GM18870 (cell line): ENCODE data around the gene RBM42.

ENCODE experiments used
- ATAC-seq: cut with Tn5 transposase; IDR thresholded peaks from one replicate; pipeline ENCODE4 v1.9.1; 2021; ENCODE audit warnings: moderate library complexity; ENCODE audit not compliant: unreplicated experiment

RBM42 gene

DNA sequence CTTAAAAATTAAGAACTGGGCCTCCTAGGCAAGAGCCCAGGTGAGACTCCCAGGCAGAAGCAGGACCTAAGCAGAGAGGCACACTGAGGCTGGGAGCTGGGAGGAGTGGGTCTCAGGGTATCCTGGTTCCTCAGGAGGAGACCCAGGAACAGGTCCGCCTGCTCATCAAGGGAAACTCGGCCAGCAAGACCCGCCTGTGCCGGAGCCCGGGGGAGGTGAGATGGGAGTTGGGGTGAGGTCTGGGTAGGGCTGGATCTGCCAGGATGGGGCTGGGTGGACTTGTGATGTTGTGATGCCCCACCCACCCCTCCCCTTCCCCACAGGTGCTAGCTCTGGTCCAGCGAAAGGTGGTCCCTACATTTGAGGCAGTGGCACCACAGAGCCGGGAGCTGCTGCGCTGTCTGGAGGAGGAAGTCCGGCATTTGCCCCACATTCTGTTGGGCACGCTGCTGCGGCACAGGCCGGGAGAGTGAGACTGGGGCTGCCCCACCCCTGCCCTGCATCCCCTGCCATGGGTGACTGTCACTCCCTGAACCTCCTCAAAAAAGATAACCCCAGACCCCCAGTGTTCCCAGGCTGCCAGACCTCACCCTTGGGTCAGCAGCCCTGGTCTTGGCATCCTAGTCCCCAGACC is 9.4 kb upstream of the RBM42 start:
- ATAC-seq = no peak

DNA sequence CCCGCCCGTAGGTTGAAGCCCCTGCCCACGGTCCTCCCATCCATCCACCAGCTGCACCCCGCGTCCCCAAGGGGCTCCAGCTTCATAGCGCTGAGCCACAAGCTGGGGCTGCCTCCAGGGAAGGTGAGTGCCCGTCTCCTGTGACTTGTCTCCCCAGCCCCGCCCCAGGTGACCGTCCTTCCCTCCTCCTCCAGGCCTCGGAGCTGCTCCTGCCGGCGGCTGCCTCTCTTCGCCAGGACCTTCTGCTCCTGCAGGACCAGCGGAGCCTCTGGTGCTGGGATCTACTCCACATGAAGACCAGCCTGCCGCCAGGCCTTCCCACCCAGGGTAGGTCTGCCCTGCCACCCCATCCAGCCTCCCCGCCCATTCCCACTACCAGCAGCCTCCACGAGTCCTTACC is 8.8 kb upstream of the RBM42 start:
- no peak for ATAC-seq

DNA sequence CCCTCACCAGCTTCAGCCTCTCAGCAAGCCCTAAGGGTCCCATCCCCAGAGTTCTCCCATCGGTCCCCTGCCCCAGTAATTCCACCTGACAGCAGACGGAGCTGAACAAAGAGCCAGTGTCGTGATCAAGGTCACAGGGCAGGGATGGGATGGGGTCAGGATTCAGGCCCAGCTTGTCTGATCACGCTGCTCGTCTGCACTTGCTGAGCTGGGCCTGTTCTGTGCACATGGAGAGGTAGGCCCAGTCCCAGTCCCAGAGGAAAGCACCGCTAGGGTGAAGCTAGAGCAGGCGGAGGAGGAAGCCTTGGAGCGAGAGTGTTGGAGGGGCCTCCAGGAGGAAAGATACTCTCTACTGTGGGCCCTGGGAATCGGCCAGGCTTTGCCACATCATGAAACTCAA is 7.1 kb upstream of the RBM42 start:
- ATAC-seq = no peak

DNA sequence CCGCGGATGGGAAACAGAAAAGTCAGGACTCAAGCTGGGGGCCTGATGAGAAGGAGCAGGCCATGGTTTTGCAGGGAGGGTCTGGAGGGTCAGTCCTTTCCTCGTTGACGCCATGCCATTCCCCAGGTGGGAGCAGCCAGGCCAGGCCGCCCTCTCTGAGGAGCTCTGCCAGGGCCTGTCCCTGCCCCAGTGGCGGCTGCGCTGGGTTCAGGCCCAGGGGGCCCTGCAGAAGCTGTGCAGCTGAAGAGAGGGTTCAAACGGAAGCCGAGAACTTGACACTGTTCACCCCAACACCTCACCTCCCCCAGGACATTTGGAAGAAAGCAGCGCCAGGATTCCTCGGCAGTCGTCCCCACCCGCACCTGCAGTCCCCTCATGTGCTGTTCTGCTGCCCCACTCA is 6.1 kb upstream of the RBM42 start:
- no peak for ATAC-seq

DNA sequence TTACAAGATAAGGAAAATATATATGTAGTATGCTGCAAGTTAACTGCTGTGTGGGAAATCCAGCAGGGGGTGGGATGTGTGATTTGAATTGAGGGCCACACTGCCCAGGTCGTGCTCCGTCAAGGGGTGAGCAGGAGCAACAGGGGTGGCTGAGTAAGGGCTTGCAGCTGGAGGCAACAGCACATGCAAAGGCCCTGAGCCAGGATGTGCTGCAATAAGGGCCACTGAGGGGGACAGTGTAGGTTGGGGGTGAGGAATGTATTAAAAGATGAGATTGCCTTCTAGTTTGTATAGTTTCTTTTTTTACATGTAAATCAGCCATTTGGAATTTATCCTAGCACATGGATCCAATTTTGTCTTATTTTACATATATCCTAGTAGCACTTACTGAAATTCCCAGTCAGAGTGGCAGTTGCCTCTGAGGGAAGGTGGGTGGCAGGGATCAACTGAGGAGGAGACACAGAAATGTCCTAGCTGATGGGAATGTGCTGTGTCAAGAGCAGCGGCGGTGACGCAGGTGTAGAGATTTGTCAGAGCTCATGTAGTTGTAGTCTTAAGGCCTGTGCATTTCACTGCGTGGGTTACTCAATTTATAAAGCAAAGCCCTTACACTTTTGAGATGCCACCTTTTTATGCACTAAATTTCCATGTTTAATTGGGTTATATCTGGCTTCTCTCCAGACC is 5.4 kb upstream of the RBM42 start:
- no peak for ATAC-seq

DNA sequence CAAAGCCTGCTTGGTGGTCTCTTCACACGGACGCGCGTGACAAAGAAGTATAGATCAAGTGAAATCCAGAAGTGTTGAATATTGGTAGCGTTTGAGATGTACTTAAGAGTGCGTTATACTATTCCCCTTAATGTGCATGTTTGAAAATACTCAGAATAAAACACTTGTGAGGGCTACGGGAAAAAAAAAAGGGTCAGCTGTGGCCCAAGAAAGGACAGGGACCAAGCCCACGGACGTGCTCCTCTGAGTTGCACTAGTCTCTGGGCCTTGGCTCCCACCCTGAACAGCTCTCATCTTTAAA is 622 bp upstream of the RBM42 start:
- no peak for ATAC-seq

DNA sequence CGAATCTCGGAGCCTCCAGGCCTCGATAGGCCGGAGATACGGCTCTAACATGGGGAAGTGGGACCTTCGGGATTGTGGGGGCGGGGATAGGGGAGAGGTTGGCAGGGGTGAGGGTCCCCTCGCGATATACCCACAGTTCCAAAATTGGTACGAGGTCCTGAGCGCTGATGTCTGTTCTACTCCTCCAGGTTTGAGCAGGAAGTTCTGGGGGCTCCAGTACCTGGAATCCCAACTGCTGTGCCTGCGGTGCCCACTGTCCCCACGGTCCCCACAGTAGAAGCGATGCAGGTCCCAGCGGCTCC is 447 bp downstream of the RBM42 start:
- ATAC-seq = no peak

DNA sequence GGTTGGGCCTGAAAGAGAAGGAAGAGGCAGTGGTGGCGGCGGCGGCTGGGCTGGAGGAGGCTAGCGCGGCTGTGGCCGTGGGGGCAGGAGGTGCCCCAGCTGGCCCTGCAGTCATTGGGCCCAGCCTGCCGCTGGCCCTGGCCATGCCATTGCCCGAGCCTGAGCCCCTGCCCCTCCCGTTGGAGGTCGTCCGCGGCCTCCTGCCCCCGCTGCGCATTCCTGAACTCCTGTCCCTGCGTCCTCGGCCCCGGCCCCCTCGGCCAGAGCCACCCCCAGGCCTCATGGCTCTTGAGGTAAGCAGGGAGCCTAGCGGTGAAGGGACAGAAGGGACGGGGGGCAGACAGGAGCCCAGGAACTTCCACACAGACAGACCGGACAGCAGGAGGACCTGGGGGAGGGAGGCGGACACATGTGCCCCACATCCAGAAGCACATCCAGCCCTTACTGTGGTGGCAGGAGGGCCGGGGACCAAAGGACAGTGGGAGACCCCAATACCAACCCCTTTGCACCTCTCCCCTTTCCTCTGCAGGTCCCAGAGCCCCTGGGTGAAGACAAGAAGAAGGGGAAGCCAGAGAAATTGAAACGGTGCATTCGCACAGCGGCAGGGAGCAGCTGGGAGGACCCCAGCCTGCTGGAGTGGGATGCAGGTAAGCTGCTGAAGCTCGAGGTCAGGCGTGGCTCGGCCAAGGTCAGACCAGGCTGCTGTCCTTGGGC is 5.0 kb downstream of the RBM42 start:
- no peak for ATAC-seq

DNA sequence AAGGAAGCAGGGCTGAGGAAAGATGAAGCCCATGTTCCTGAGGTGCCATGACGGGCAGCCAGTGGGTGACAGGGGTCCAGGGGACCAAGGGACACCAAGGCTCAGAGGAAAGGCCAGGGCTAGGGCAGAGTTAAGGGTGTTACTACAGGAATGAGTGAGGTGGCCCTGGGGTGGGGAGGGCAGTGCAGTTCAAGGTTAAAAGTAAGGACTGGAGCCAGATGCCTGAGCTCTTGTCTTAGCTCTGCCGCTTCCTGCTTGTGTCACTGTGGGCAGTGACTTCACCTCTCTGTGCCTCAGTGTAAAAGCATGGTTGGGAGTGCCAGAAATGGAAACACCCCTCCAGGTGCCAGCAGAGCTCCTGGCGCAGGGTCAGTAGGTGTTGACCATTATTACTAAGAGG is 7.8 kb downstream of the RBM42 start:
- no peak for ATAC-seq

DNA sequence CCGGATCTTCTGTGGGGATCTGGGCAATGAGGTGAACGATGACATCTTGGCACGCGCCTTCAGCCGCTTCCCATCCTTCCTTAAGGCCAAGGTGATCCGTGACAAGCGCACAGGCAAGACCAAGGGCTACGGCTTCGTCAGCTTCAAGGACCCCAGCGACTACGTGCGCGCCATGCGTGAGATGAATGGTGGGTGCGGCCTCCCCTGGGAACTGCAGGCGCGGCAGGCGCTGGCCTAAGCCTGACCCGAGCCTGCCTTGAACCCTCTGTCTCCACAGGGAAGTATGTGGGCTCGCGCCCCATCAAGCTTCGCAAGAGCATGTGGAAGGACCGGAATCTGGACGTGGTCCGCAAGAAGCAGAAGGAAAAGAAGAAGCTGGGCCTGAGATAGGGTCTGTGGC is 8.3 kb downstream of the RBM42 start:
- no peak for ATAC-seq

DNA sequence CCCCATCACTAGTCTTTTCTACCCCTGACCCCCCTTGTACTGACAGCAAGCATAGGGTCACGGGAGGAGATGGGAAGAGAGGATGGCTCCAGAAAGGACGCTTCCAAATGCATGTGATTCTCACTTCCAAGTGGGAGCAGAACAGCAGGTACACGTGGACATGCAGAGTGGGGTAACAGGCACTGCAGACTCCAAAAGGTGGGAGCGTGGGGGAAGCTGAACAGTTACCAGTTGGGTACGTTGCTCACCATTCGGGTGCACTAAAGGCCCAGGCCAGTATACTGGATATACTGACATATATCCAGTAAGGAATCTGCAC is 10.4 kb downstream of the RBM42 start:
- no peak for ATAC-seq

DNA sequence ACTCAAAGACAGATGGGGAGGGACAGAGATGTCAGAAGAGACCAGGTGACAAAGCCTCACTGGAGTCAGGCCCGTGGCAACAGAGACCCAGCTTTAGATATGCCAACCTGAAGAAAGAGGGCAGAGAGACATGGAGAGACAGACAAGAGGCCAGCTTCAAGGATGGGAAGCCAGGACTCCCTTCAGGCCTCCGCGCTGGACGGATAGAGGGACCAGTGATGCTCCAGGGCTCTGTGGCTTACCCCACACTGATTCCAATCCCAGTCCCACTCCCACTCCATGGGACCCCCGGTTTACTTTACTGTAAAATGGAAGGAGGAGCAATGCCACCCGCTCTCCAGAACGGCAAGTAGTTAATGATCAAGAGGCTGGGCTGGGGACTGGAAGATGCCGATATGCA is 11.0 kb downstream of the RBM42 start:
- ATAC-seq = no peak

DNA sequence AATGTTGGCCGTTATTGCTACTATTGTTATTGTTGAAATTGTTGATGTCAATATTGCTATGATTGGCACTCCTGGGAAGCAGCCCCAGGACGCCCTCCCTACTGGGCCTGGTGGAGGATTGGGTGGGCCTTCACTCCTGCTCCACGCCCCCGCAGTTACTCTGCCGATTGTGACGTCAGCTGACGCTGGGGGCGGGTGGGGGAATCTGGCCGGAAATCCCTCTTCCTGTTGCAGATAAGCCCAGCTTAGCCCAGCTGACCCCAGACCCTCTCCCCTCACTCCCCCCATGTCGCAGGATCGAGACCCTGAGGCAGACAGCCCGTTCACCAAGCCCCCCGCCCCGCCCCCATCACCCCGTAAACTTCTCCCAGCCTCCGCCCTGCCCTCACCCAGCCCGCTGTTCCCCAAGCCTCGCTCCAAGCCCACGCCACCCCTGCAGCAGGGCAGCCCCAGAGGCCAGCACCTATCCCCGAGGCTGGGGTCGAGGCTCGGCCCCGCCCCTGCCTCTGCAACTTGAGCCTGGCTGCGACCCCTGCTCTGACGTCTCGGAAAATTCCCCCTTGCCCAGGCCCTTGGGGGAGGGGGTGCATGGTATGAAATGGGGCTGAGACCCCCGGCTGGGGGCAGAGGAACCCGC is 12.8 kb downstream of the RBM42 start, which contains the start of gene ETV2:
TSS of gene ETV2 (plus strand) at position 231 of the 637 bp plus-strand sequence. CDS start 716 bp downstream, outside the sequence.
- ATAC-seq = no peak

DNA sequence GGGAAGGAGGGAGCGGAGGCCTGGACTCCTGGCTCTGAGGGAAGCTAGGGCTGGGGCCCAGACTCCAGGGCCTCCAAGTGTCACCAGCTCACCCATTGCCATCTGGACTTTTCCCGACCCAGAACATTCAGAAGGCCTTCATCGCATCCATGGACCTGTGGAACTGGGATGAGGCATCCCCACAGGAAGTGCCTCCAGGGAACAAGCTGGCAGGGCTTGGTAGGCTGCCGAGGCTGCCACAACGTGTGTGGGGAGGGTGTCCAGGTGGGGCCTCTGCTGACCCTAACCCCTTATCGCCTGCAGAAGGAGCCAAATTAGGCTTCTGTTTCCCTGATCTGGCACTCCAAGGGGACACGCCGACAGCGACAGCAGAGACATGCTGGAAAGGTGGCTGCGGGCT is 13.5 kb downstream of the RBM42 start:
- ATAC-seq = no peak

DNA sequence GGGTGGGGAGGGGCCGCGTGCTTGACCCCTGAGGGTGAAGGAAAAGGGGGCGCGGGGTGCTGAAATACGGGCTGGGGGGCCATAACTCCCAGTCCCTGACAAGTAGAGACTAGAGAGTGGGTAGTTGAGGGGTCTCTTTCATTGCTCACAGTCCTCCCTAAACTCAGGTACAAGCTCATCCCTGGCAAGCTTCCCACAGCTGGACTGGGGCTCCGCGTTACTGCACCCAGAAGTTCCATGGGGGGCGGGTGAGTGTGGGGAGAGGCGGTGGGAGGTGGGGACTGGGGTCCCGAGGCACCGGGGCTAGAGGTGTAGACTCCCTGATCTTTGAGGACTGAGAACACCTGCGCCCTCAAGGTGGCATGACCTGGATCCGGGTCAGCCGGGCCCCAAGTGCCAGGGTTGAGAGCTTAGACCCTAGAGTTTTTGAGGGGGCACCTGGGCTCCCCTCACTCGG is 14.0 kb downstream of the RBM42 start:
- no peak for ATAC-seq

DNA sequence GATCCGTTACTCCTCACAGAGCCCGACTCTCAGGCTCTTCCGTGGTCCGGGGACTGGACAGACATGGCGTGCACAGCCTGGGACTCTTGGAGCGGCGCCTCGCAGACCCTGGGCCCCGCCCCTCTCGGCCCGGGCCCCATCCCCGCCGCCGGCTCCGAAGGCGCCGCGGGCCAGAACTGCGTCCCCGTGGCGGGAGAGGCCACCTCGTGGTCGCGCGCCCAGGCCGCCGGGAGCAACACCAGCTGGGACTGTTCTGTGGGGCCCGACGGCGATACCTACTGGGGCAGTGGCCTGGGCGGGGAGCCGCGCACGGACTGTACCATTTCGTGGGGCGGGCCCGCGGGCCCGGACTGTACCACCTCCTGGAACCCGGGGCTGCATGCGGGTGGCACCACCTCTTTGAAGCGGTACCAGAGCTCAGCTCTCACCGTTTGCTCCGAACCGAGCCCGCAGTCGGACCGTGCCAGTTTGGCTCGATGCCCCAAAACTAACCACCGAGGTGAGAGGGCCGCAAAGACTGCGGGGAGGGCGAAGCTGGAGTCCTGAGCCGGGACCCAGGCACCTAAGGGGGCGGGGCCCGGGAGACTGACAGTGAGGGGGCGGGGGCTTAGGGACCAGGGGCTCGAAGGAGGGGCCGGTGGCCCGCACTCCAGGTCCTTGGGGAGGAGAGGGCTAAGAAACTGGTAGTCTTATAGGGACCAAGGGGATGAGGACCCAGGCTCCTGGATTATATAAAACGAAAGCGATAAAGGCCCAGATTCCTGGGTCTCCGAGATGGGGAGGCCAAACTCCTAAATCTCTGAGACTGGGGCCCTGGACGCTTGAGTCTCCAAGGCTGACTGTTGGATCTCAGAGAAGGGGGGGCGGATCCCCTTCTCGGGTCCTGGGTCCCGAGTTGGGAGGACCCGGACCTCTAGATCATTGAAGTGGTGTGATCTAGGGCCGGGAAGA is 14.7 kb downstream of the RBM42 start:
- no peak for ATAC-seq

DNA sequence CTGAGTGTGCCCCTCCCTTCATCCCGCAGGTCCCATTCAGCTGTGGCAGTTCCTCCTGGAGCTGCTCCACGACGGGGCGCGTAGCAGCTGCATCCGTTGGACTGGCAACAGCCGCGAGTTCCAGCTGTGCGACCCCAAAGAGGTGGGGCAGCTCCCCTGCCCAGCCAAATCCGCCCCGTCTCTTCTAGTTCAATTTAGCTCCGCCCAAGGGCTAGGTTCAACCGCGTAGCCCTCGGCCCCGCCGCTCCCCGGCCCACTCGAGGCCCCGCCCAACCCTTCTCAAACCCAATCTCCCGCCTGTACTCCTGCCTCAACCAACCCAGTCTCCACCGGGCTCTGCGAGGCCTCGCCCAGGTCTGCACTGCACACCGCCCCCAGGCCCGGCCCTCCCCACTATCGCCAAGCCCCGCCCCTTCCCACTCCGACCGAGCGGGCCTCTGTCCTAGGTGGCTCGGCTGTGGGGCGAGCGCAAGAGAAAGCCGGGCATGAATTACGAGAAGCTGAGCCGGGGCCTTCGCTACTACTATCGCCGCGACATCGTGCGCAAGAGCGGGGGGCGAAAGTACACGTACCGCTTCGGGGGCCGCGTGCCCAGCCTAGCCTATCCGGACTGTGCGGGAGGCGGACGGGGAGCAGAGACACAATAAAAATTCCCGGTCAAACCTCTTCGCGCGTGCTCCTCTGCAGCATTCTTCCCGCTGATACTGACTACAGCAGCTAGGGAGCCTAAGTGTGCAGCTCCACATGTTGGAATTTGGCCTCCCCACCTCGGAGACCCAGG is 15.6 kb downstream of the RBM42 start:
- peak; percentile 61 for ATAC-seq

DNA sequence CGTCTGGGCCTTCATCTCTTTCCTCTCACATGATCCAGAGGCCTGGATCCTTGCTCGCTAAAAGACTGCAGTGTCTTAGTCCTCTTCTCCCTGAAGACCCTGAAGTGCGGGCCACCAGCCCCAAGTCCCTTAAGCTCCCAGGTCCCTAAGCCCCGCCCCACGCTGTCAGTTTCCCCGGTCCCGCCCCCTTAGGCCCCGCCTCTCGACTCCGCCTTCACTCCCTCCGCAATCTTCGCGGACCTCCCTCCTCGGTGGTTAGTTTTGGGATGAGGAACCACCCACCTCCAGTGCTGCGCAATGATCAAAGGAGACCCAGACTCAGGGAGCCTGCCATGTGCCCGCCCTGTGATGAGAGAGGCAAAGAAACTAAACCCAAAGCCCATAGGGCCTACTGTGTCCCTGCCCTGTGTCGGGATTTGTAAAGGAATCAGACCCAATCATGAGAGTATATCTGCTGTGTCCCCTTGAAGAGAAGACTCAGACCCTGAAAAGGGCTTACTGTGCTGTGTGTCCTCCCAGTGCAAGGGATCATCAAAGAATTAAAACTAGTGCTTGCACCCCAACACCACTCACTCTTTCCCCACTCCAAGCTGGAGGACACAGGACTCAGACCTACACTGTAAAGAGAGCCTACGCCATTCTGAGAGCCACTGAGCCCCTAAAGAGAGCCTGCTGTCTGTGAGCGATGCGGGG is 16.3 kb downstream of the RBM42 start:
- no peak for ATAC-seq

DNA sequence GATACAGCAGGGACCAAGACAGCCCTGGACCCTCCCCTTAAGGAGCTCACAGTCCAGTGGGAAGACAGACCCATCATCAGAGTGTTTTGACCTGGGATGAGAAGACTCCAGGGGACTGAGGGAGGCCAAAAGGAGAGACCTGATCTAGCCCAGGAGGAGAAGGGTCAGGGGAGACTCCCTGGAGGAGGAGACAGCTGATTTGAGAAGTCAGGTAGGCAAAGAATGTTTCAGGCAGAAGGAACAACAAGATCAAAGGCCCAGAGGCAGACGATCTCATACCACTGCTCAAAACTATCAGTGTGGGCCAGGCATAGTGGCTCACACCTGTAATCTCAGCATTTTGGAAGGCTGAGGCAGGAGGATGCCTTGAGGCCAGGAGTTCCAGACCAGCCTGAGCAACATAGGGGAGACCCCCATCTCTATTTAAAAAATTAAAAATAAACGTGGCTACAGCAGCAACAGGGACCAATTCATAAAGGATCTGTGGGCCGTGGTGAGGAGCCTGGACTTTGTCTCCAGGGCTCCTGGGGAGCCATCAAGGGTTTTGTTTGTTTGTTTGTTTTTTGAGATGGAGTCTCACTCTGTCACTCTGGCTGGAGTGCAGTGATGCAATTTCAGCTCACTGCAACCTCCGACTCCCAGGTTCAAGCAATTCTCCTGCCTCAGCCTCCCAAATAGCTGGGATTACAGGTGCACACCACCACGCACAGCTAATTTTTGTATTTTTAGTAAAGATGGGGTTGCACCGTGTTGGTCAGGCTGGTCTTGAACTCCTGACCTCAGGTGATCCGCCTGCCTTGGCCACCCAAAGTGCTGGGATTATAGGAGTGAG is 17.1 kb downstream of the RBM42 start:
- no peak for ATAC-seq
